DMS79 (cell line): ENCODE measurements around the gene TEAD1.

Experiments used
- DNase-seq: peaks from one replicate; lab custom pipeline; 2025; lab: John Stamatoyannopoulos, UW

TEAD1 gene

GRCh38 chr11:12986194-12986898 is 312.1 kb downstream of the TEAD1 start:
- DNase-seq = no peak

- DNase-seq = peak; percentile 22
Measured at GRCh38 chr11:12989428-12990161, 315.4 kb downstream of the TEAD1 start.

GRCh38 chr11:12990162-12990480 is 315.9 kb downstream of the TEAD1 start:
- no peak for DNase-seq

- no peak for DNase-seq
Measured at GRCh38 chr11:12991426-12991825, 317.2 kb downstream of the TEAD1 start.

GRCh38 chr11:12993626-12994025 is 319.4 kb downstream of the TEAD1 start:
- DNase-seq = no peak
